SK-MEL-5 (cell line): Measurements from ENCODE around the gene RECK. TPM values are rescaled to one million over a fixed set of nuclear protein-coding genes. Genes with fewer than 3 reads are reported as not detected.

Experiments used
- DNase-seq: peaks from one replicate; pipeline ENCODE4 v3.0.0-alpha.2; 2016; ENCODE audit warnings: low read depth, low spot score
- in situ Hi-C: cut with HindIII; loops from 2 replicates; pipeline ENCODE4 v1.10.0; 2016; ENCODE audit warnings: low sequenced_read_pairs, high pct_unique_total_duplicates, low pct_unique_long_range_greater_than_20kb
- total RNA-seq: library from RNA; depleted of rRNA; stranded (reverse); fragments of >200 nt; shearing (Covaris generic); gene quantifications from 2 replicates; pipeline ENCODE4 v1.2.3, GENCODE V29; 2014

The RECK gene
- total RNA-seq, 1 experiment from 2014 or later = 10.0 TPM

GRCh38 chr9:36018891-36019720 lies 17.6 kb upstream of the RECK start:
- in situ Hi-C loops = no loop called here
- no peak for DNase-seq

- in situ Hi-C loops = no loop called here
- no peak for DNase-seq
These were observed 14.7 kb upstream of the RECK start for GRCh38 chr9:36021968-36022367.

GRCh38 chr9:36023260-36024048 lies 13.3 kb upstream of the RECK start:
- in situ Hi-C loops = no loop called here
- DNase-seq = peak; percentile 68

- DNase-seq = no peak
- in situ Hi-C loops = no loop called here
These were observed 11.0 kb upstream of the RECK start for GRCh38 chr9:36025746-36026145.

- in situ Hi-C loops = no loop called here
- DNase-seq = no peak
These were observed 7.5 kb upstream of the RECK start for GRCh38 chr9:36029202-36029601.

GRCh38 chr9:36029765-36030528 lies 6.8 kb upstream of the RECK start:
- in situ Hi-C loops = no loop called here

GRCh38 chr9:36030871-36031270 lies 5.8 kb upstream of the RECK start:
- no peak for DNase-seq
- in situ Hi-C loops = no loop called here

More at GRCh38 chr9:36029765-36030528, 6.8 kb upstream of the RECK start:
- DNase-seq = peak; percentile 7

GRCh38 chr9:36031774-36032555 lies 4.7 kb upstream of the RECK start:
- DNase-seq = no peak
- in situ Hi-C loops = no loop called here

GRCh38 chr9:36033788-36034187 lies 2.9 kb upstream of the RECK start:
- no peak for DNase-seq
- in situ Hi-C loops = no loop called here

- DNase-seq = no peak
- in situ Hi-C loops = no loop called here
These were observed 2.5 kb upstream of the RECK start for GRCh38 chr9:36034234-36034633.

- no peak for DNase-seq
- in situ Hi-C loops = no loop called here
These were observed 1.7 kb upstream of the RECK start for GRCh38 chr9:36035006-36035405.

- DNase-seq = no peak
- in situ Hi-C loops = no loop called here
These were observed 397 bp upstream of the RECK start for GRCh38 chr9:36036253-36036779.

GRCh38 chr9:36037549-36038122 lies 923 bp downstream of the RECK start:
- in situ Hi-C loops = no loop called here
- DNase-seq = peak; percentile 16

- in situ Hi-C loops = no loop called here
- peak; percentile 66 for DNase-seq
These were observed 2.4 kb downstream of the RECK start for GRCh38 chr9:36039121-36039520.

- in situ Hi-C loops = no loop called here
- DNase-seq = no peak
These were observed 3.0 kb downstream of the RECK start for GRCh38 chr9:36039696-36040095.

- DNase-seq = peak; percentile 9
- in situ Hi-C loops = no loop called here
These were observed 3.7 kb downstream of the RECK start for GRCh38 chr9:36040271-36040925.
